ENCODE data around the gene TAS2R41. TPM values are rescaled to one million over a fixed set of nuclear protein-coding genes. Genes with fewer than 3 reads are reported as not detected.

The TAS2R41 gene
- total RNA-seq, 1 experiment from 2014 or later = not detected

- BruUV-seq (replicated peaks) = no TSS peak
- Histone ChIP-seq H3K4me3 (ENCODE audit: low read length) (no peak overlapping the region), H3K4me2 (ENCODE audit: low read length) (no peak overlapping the region), H4K20me1 (ENCODE audit: low read length) (no peaks in the 10 kb centered on the region), H3K36me3 (ENCODE audit: low read depth, low read length) (no peaks in the 10 kb centered on the region), H3K27me3 (ENCODE audit: low read length) (no peaks in the 10 kb centered on the region), H3K79me2 (ENCODE audit: low read length) (no peaks in the 10 kb centered on the region), H3K9me3 (ENCODE audit: low read length) (no peaks in the 10 kb centered on the region), H3K9me2 (replicated peaks; ENCODE audit: low read length) (no peaks in the 10 kb centered on the region), H3F3A (ENCODE audit: low read length, unreplicated experiment) (no peaks in the 10 kb centered on the region), H3K27ac (ENCODE audit: low read length) (no peak overlapping the region), H2AFZ (ENCODE audit: low read length) (no peak overlapping the region), H3K9ac (ENCODE audit: low read length) (no peak overlapping the region), H3K4me1 (ENCODE audit: insufficient read depth, low read length) (no peaks in the 10 kb centered on the region)
- no peak for ATAC-seq
- CTCF ChIA-PET = no interaction called here
- POLR2A ChIA-PET (ENCODE audit: unreplicated experiment) = no interaction called here
- intact Hi-C loops (cut with micrococcal nuclease) = loop anchor here (5.0 to 10.0 kb wide), 2 partner anchors 76 to 178 kb away; partner anchors contain the start of gene CLCN1
- TF ChIP-seq EZH2 (IDR thresholded peaks at IDR 0.05; ENCODE audit: low read length, unreplicated experiment) (no peak), EZH2phosphoT487 (IDR thresholded peaks at IDR 0.05; ENCODE audit: borderline replicate concordance, low read length) (no peak)
- TF ChIP-seq, protein P1, sequence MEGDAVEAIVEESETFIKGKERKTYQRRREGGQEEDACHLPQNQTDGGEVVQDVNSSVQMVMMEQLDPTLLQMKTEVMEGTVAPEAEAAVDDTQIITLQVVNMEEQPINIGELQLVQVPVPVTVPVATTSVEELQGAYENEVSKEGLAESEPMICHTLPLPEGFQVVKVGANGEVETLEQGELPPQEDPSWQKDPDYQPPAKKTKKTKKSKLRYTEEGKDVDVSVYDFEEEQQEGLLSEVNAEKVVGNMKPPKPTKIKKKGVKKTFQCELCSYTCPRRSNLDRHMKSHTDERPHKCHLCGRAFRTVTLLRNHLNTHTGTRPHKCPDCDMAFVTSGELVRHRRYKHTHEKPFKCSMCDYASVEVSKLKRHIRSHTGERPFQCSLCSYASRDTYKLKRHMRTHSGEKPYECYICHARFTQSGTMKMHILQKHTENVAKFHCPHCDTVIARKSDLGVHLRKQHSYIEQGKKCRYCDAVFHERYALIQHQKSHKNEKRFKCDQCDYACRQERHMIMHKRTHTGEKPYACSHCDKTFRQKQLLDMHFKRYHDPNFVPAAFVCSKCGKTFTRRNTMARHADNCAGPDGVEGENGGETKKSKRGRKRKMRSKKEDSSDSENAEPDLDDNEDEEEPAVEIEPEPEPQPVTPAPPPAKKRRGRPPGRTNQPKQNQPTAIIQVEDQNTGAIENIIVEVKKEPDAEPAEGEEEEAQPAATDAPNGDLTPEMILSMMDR (conservative IDR thresholded peaks at IDR 0.05; ENCODE audit: low read depth, low read length) = no peak
- DNase-seq = no peak
Measured at GRCh38 chr7:143492799-143493739, 15.4 kb downstream of the TAS2R41 start.

GRCh38 chr7:143493751-143494150 is 16.1 kb downstream of the TAS2R41 start:
- TF ChIP-seq EZH2 (IDR thresholded peaks at IDR 0.05; ENCODE audit: low read length, unreplicated experiment) (no peak), EZH2phosphoT487 (IDR thresholded peaks at IDR 0.05; ENCODE audit: borderline replicate concordance, low read length) (no peak)
- TF ChIP-seq, protein P1 (conservative IDR thresholded peaks at IDR 0.05; ENCODE audit: low read depth, low read length) = no peak
- Histone ChIP-seq H2AFZ (ENCODE audit: low read length) (no peak overlapping the region), H3K36me3 (ENCODE audit: low read depth, low read length) (no peaks in the 10 kb centered on the region), H3K27me3 (ENCODE audit: low read length) (no peaks in the 10 kb centered on the region), H4K20me1 (ENCODE audit: low read length) (no peaks in the 10 kb centered on the region), H3K9me3 (ENCODE audit: low read length) (no peaks in the 10 kb centered on the region), H3F3A (ENCODE audit: low read length, unreplicated experiment) (no peaks in the 10 kb centered on the region), H3K4me2 (ENCODE audit: low read length) (no peak overlapping the region), H3K9ac (ENCODE audit: low read length) (no peak overlapping the region), H3K4me3 (ENCODE audit: low read length) (no peak overlapping the region), H3K27ac (ENCODE audit: low read length) (no peak overlapping the region), H3K79me2 (ENCODE audit: low read length) (no peaks in the 10 kb centered on the region), H3K4me1 (ENCODE audit: insufficient read depth, low read length) (no peaks in the 10 kb centered on the region), H3K9me2 (replicated peaks; ENCODE audit: low read length) (no peaks in the 10 kb centered on the region)
- POLR2A ChIA-PET (ENCODE audit: unreplicated experiment) = no interaction called here
- no TSS peak for BruUV-seq (replicated peaks)
- CTCF ChIA-PET = no interaction called here
- intact Hi-C loops (cut with micrococcal nuclease) = loop anchor here (5.0 to 10.0 kb wide), 2 partner anchors 76 to 179 kb away; partner anchors contain the start of gene CLCN1
- DNase-seq (no peak), ATAC-seq (no peak)

GRCh38 chr7:143494622-143495021 is 16.9 kb downstream of the TAS2R41 start:
- no peak for TF ChIP-seq EZH2phosphoT487 (IDR thresholded peaks at IDR 0.05; ENCODE audit: borderline replicate concordance, low read length)
- TF ChIP-seq EZH2 (IDR thresholded peaks at IDR 0.05; ENCODE audit: low read length, unreplicated experiment) = no peak
- TF ChIP-seq, protein P1 (conservative IDR thresholded peaks at IDR 0.05; ENCODE audit: low read depth, low read length) = peak; percentile 27; the same call in 1 of the 2 replicates
- no peaks in the 10 kb centered on the region for H3K9me2 ChIP-seq (replicated peaks; ENCODE audit: low read length)
- H3K4me3 ChIP-seq (ENCODE audit: low read length) = no peak overlapping the region
- BruUV-seq (replicated peaks) = no TSS peak
- no peak overlapping the region for H3K4me2 ChIP-seq (ENCODE audit: low read length)
- no peaks in the 10 kb centered on the region for H3K36me3 ChIP-seq (ENCODE audit: low read depth, low read length)
- no peak overlapping the region for H2AFZ ChIP-seq (ENCODE audit: low read length)
- ATAC-seq (peak; percentile 37; the same call in 1 of the 2 replicates), DNase-seq (peak; percentile 15)
- H3K79me2 ChIP-seq (ENCODE audit: low read length) = no peaks in the 10 kb centered on the region
- CTCF ChIA-PET = no interaction called here
- H3K27ac ChIP-seq (ENCODE audit: low read length) = no peak overlapping the region
- POLR2A ChIA-PET (ENCODE audit: unreplicated experiment) = no interaction called here
- H4K20me1 ChIP-seq (ENCODE audit: low read length) = no peaks in the 10 kb centered on the region
- H3K4me1 ChIP-seq (ENCODE audit: insufficient read depth, low read length) = no peaks in the 10 kb centered on the region
- H3K9ac ChIP-seq (ENCODE audit: low read length) = no peak overlapping the region
- no peaks in the 10 kb centered on the region for H3K9me3 ChIP-seq (ENCODE audit: low read length)
- intact Hi-C loops (cut with micrococcal nuclease) = loop anchor here (5.0 to 10.0 kb wide), 2 partner anchors 77 to 180 kb away; partner anchors contain the start of gene CLCN1
- no peaks in the 10 kb centered on the region for H3K27me3 ChIP-seq (ENCODE audit: low read length)
- no peaks in the 10 kb centered on the region for H3F3A ChIP-seq (ENCODE audit: low read length, unreplicated experiment)
